ENCODE measurements around the gene PEX6.

The PEX6 gene, protein sequence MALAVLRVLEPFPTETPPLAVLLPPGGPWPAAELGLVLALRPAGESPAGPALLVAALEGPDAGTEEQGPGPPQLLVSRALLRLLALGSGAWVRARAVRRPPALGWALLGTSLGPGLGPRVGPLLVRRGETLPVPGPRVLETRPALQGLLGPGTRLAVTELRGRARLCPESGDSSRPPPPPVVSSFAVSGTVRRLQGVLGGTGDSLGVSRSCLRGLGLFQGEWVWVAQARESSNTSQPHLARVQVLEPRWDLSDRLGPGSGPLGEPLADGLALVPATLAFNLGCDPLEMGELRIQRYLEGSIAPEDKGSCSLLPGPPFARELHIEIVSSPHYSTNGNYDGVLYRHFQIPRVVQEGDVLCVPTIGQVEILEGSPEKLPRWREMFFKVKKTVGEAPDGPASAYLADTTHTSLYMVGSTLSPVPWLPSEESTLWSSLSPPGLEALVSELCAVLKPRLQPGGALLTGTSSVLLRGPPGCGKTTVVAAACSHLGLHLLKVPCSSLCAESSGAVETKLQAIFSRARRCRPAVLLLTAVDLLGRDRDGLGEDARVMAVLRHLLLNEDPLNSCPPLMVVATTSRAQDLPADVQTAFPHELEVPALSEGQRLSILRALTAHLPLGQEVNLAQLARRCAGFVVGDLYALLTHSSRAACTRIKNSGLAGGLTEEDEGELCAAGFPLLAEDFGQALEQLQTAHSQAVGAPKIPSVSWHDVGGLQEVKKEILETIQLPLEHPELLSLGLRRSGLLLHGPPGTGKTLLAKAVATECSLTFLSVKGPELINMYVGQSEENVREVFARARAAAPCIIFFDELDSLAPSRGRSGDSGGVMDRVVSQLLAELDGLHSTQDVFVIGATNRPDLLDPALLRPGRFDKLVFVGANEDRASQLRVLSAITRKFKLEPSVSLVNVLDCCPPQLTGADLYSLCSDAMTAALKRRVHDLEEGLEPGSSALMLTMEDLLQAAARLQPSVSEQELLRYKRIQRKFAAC

DNA sequence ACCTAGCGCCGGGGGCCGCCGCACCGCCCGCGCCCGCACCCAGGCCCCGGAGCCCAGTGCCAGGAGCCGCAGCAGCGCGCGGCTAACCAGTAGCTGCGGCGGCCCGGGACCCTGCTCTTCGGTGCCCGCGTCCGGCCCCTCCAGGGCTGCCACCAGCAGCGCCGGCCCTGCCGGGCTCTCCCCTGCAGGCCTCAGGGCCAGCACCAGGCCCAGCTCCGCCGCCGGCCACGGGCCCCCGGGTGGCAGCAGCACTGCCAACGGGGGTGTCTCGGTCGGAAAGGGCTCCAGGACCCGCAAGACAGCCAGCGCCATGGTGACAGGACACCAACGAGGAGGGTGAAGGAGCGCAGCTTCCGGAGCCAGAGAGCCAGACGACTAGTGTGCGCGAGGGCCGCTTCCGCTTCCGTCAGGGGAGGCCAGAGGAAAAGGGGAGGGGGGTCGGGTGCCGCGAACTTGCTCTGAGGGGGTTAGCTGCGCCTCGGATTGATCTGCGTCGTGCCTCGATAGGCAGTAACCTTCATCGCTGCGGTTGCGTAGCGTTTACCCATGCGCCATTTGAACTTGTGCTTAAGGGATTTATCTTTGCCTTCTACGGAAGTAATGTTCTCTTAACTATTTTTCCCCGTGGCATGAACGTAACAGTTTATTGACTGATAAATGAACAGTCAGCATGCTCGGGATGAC lies at the start of gene PEX6:
Gene PEX6, minus strand, starts transcription at position 343 of the 684 bp plus-strand sequence. Its CDS starts 31 bp downstream, at position 312.
- peak; percentile 86 for DNase-seq (ENCODE audit: low read depth, low spot score)

DNA sequence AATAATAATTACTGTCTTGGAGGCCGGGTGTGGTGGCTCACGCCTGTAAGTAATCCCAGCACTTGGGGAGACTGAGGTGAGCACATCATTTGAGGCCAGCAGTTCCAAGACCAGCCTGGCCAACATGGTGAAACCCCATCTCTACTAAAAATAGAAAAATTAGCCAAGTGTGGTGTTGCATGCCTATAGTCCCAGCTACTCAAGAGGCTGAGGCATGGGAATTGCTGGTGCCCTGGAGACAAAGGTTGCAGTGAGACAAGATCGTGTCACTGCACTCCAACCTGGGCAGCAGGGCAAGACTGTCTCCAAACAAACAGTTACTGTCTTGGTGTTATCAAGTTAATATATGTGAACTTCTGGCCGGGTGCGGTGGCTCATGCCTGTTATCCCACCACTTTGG lies 47.4 kb upstream of the PEX6 start:
- no peak for DNase-seq (ENCODE audit: low read depth, low spot score)

DNA sequence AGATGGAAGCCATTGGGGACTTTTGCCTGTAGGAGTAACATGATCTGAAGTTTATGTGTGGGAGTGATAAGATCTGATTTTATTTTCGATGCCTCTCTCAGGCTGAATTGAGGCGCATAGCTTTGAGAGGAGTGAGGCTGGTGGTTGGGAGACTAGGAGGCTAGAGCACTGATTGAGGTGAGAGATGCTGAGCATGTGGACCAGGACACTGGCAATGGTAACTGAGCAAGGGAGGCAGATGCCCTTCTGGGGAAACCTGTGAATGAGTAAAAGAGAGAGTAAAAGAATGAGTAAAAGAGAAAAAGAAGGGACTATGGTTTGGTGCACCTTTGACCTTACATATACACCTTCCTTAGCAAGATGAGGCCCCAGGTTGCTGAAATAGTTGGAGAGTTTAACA lies 45.5 kb upstream of the PEX6 start:
- no peak for DNase-seq (ENCODE audit: low read depth, low spot score)

DNA sequence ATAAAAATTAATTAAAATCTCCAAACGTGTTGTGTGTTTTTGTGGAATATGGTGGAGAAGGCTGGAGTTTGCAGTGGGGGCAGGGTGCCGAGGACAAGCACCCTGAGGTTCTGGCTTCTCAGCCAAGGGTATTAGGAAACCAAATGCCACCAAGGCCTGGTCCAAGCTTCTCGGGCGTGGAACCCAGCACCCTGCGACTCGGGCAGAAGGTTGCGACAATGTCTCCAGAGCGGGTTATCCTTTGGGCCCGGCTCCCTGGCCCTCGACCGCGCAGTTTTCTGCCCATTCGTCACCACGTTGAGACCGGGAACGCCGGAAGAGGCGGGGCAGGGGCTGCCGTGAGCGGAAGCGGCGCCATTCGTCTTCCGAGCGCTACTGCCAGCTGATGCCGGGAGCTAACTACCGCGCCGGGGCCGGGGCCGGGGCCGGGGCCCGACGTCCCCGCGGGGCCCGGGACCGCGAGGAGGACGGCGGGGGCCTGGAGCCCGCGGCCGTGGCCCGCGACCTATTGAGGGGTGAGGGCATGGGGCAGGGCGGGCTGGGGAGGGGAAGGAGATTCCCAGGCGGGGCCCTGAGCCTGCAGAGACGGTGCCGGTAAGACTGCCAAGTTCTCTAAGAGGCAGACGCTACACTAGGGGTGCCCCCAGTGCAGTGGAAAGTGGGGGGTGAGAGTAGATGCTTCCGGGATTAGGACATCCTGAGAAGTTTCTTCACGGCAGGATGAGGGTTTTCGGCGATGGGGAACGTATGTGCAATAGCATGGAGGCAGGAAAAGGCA lies 42.5 kb upstream of the PEX6 start, which contains the start of gene RRP36:
Gene RRP36, plus strand, starts transcription at position 354 of the 778 bp plus-strand sequence. Its CDS starts 32 bp downstream, at position 386.
- peak; percentile 47 for DNase-seq (ENCODE audit: low read depth, low spot score)

DNA sequence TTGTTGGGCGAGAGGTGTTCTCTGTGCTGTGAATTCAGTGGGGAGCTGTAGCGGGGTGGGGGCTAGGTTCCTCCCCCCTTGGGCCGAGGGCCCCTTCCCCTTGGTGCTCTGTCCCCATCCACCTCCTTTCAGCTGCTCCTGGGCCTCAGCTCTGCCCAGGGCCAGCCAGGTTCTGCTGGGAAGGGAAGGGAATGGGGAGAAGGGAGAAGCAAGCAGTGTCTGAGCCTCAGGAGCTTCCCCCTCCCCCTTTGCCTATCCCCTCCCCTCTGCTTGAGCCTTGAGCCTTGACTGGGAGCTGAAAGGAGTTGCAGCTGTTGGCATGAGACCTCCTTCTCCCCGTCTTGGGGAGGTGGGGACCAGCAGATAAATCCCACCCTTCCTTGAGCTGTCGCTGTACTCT lies 41.9 kb upstream of the PEX6 start:
- no peak for DNase-seq (ENCODE audit: low read depth, low spot score)

DNA sequence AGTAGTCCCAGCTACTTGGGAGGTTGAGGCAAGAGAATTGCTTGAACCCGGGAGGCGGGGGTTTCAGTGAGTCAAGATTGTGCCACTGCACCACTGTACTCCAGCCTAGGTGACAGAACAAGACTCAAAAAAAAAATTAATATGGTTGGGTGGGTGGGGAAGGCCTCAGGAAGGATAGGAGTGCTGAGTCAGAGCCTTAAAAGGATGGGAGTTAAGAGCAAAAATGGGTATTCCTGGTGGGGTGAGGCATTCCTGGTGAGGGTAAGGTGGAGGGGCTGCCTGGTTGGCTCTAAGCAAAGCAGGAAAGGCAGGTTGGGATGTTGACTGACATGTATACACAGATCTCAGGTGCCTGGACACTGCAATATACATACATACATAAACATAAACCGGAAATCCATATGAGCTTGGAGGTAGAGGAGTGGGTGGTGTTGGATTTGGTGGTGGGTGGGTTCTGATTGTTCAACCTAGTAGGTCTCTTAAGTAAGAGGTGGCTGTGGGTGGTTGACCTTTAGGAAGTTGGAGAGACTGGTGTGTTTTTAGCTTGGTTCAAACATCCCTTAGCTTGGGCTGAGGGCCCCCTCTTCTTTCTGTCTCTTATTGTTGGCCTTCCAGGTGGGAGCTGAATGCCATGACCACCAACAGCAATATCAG lies 41.2 kb upstream of the PEX6 start:
- no peak for DNase-seq (ENCODE audit: low read depth, low spot score)

DNA sequence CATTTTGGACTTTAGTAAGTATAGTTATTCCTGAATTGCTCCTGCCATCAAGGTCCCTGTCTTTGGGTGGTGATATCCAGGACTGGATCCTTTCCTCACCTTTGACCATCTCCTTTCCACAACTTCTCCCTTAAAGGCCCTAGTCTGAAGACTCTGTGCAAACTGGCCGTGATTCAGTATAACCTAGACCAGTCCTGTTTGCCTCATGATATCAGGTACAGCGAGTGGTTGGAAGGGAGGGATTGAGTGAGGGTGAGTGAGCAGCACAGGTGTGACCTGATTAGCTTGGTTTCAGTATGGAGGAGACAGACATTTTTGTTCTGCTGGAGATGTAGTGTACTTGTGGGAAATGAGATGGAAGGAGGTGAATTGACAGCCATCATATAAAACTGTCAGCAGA lies 40.2 kb upstream of the PEX6 start:
- DNase-seq (ENCODE audit: low read depth, low spot score), result no peak

DNA sequence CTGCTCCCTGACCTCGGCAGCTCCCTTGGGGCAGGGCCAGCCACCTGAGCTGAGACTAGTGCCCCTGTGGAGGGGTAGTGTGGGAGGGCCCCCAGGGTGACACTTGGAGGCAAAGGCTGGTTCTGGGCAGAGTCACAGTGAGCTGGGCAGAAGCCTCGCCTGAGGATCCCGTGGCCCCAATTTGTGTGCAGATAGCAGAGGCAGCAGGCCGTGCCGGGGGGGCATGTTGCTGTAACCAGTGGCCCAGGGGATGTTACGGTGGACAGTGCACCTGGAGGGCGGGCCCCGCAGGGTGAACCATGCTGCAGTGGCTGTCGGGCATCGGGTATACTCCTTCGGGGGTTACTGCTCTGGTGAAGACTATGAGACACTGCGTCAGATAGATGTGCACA lies 38.0 kb upstream of the PEX6 start:
- DNase-seq (ENCODE audit: low read depth, low spot score), result no peak

DNA sequence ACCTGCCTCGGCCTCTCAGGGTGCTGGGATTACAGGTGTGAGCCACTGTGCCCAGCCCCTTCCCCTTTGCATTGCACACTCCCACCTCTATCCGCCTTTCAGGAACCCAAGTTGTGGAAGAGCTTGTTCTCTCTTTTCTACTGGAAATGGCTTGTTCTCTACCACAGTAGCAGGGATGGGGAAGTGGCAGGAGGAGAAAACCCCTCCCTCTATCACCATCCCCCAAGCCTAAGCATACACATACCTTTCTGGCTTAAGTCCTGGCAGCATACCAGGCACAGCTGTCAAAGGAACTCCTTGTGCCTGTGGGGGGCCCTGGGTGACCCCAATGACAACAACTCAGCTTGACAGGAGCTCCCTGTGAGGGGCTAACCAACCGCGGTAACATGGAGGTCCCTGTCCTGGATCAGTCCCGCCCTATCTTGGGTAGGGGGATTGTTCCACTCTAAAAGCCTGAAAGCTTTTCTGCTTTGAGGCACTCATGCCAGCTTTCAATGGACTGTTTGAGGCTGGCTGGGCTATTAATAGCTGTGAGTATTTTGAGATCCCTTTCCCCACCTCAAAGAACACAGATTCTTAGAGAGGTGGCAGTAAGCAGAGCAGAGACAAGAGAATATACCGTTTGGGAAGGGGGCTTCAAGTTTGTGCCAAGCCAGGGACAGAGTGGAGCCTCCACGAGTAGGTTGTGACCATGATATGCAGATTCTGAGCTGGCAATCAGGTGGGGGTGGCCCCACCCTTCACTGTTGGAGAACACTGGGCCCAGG lies 37.4 kb upstream of the PEX6 start:
- DNase-seq (ENCODE audit: low read depth, low spot score), result no peak

DNA sequence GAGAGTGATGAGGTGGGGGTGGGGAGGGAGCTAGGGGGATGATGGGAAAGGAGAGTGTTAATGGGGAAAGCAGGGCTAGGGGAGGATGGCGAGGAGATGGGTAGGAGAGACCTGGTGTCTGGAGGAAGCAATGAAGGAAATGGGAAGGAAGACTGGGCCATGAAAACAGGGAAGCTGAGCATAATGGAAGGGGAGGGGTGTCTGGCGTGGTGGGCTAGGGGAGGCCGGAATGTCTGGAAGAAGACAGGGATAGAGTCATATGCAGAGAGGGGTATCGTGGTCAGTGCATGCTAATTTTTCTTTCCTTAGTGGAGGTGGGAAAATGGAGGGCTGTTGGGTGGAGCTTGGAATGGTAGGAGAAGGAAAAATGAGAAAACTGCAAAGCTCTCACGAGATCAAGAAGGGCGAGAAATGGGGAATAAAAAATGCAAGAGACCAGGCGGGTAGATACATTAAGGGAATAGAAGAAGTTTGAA lies 35.5 kb upstream of the PEX6 start:
- DNase-seq (ENCODE audit: low read depth, low spot score), result no peak

DNA sequence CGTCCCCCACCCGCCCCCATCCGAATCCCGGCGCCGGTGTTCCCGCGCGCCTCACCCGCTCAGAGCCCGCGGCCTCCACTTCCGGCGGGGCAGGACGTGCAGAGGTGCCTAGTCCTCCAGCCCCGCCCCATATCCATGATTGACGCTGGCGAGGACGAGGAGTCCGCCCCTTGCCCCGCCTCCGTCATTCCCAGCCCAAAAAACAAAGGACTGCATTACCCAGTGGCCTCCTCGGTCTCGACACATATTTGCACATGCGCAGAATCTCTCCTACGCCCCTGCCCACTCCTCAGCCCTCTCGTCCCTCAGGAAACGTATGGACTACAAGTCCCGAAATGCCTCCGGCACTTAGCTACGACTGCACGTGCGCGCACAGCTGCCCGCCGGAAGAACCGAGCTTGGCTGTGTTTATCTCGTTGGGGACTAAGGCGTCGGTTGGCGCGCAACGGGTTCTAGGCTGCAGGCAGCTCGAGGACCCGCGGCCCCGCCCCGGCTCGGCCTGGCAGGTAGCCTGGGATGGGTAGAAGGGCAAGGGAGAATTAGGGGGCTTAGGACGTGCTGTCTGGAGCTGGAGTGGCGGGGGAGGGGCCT lies 35.0 kb upstream of the PEX6 start, which contains the start of the genes KLHDC3 and MEA1:
Gene KLHDC3, plus strand, starts transcription at position 407 of the 591 bp plus-strand sequence. CDS start 2,944 bp downstream, outside the sequence.
Gene MEA1, minus strand, starts transcription at position 104 of the 591 bp plus-strand sequence. CDS start 133 bp downstream, outside the sequence.
- DNase-seq (ENCODE audit: low read depth, low spot score), result peak; percentile 96

DNA sequence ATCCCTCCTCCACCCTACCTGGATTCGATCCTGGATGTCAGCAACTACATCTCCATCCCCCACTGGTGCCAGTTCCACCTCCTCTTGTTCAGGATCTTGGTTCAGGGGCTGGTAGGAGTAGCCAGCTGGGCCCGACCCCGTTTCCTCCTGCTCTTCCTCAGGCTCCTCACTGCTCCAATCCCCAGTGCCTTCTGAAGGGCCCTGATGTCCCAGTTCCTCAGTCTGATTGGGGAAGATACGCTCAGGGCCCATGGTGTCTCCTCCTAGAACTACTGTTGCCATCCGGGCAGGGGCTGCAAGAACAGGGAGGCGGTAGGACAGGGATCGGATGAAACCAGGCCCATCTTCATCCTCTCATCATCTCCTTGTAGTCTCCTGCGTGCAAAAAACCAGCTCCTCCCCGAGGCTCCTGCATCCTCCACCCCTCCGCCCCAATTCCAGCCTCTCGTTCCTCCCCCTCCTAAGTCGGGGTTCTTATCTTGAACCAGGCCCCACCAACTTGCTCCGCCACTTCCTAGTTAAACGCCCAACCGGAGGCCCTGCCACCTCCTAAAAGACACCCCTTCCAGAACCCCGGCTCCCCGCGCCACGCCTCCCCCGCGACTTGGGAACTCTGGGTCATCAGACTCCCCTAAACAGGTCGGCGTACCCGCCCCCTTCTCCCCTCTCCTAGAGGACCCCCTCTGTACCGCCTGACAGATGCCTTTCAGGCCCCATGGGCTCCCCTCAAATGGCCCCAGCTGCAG lies 34.3 kb upstream of the PEX6 start:
- DNase-seq (ENCODE audit: low read depth, low spot score), result no peak

DNA sequence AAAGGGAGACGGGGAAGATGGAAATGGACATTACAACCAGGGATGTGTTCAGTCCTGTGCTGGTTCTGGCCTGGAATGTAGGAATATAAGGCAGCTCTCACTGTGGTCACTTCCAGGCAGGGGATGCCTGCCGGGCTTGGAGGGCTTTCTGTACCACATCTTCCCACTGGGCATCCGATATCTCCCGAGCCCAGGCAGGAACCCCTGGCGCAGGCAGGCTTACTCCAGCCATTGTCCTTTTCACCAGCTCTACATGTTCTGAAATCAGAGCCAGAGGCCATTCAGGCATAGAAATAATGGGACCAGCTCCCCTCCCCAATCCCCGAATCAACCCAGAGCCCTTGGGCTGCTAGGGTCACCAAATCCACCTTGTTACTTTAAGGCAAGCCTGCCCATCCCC lies 33.4 kb upstream of the PEX6 start:
- no peak for DNase-seq (ENCODE audit: low read depth, low spot score)

DNA sequence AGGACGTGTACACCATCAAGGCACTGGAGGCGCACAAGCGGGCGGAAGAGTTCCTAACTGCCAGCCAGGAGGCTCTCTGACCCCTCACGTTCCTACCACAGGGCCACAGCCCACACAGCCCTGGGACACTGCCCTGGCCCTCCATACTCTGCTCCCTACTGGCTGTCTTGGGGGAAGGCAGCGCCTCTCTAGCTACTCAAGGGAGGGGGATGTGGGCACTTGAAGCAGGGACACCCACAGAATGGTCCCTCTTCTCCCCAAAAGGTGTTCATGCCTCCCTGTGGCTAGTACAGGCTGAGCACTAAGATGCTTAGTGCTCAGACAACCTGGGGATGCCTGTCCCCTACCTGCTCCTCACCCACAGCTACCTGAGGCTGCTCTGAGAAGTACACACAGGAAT lies 32.2 kb upstream of the PEX6 start:
- no peak for DNase-seq (ENCODE audit: low read depth, low spot score)

DNA sequence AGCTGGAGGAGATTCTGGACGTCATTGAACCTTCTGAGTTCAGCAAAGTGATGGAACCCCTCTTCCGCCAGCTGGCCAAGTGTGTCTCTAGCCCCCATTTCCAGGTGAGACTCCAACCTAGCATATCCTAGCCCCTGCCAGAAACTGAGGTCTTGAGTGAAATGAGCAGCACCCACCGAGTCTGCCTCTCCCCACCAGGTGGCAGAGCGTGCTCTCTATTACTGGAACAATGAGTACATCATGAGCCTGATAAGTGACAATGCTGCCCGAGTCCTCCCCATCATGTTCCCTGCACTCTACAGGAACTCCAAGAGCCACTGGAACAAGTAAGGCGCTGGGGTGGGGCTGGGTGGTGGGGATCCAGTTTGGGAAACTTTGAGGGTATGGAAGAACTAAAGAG lies 30.1 kb upstream of the PEX6 start:
- no peak for DNase-seq (ENCODE audit: low read depth, low spot score)

DNA sequence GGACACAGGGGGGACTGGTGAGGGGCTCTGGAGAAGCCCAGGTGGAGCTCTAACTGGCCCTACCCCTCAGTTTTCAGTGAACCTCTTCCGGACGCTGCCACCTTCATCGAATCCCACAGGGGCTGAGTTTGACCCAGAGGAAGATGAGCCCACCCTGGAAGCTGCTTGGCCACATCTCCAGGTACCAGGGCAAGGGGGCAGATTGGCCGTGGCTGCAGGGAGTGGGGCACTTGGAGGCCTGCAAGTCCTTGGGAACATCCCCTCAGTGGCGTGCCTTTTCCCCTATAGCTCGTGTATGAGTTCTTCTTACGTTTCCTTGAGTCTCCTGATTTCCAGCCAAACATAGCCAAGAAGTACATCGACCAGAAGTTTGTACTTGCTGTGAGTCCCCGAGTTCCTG lies 28.1 kb upstream of the PEX6 start:
- DNase-seq (ENCODE audit: low read depth, low spot score), result no peak

DNA sequence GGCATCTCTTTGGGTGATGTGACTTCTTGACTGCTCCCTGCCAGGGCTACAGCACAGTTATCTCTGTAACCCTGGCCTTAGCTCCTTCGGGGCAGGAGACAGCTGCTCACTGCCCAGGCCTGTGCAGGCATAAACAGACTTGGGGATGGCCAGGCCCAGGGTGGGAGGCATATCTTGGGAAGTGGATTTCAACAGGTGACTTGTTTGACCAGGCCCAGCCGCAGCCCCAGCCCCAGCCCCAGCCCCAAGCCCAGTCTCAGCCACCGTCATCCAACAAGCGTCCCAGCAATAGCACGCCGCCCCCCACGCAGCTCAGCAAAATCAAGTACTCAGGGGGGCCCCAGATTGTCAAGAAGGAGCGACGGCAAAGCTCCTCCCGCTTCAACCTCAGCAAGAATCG lies 27.3 kb upstream of the PEX6 start:
- DNase-seq (ENCODE audit: low read depth, low spot score), result no peak

DNA sequence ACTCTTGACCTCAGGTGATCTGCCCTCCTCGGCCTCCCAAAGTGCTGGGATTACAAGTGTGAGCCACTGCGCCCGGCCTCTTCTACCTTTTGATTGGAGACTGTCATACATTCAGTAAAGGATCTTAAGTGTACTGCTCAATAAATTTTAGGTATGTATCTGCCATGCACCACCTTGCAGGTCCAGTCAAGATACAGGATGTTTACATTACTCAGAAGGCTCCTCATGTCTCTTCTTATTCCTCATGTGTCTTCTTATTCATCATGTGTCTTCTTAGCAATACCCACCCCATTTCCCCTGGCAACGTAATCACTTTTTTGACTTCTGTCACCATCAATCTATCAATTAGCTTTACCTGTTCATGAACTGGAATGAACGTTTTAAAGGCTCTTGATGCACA lies 26.9 kb upstream of the PEX6 start:
- DNase-seq (ENCODE audit: low read depth, low spot score), result no peak

All from activated CD4-positive, CD25-positive, alpha-beta regulatory T cell treated with anti-CD3 and anti-CD28 coated beads, Interleukin-2, amount 50 U/mL, for 16 hours (primary cell).